Measurements from ENCODE around the gene SMIM41.

Gene SMIM41

DNA sequence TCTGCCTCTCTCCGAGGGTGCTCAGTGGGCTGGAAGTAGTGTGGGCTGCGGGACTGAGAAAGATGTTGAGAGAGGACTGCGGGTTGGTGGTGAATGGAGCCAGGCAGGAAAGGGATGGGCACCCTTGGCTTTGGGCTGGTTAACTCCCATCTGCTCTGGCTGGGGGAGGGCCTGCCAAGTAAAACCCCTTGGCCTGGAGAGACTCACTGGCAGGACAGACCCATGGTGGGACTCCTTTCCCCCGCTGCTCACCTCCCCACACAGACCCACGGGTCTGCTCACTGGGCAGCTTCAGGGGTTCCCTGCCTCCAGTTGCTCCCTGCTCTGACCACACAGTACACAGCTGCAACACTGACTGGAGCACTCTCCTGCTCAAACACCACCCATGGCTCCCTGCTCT, 58.2 kb downstream of the SMIM41 start:
- TF ChIP-seq TAF1 (IDR thresholded peaks at IDR 0.05; ENCODE audit: borderline replicate concordance, insufficient read depth, low read length) (no peak), FOXP2 (optimal IDR thresholded peaks at IDR 0.05; ENCODE audit: borderline replicate concordance, extremely low read depth, extremely low read length, insufficient read depth) (no peak)

DNA sequence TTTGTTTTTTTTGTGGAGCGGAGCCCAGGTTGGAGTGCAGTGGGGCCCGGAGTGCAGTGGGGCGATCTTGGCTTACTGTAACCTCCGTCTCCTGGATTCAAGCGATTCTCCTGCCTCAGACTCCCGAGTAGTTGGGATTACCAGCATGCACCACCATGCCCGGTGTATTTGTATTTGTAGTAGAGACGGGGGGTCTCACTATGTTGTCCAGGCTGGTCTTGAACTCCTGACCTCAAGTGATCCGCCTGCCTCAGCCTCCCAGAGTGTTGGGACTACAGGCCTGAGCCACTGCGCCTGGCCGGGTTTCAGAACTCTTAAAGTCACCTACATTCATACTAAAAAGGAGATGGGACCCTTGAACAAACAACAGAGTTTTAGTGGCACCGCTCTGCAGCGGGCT, 59.6 kb downstream of the SMIM41 start:
- TF ChIP-seq POLR2AphosphoS5 (IDR thresholded peaks at IDR 0.05; ENCODE audit: low read depth, low read length) (no peak), TAF1 (IDR thresholded peaks at IDR 0.05; ENCODE audit: borderline replicate concordance, insufficient read depth, low read length) (no peak), FOXP2 (optimal IDR thresholded peaks at IDR 0.05; ENCODE audit: borderline replicate concordance, extremely low read depth, extremely low read length, insufficient read depth) (no peak), SIN3A (IDR thresholded peaks at IDR 0.05; ENCODE audit: borderline replicate concordance, insufficient read depth, low read length) (no peak)
- TF ChIP-seq, protein P1, sequence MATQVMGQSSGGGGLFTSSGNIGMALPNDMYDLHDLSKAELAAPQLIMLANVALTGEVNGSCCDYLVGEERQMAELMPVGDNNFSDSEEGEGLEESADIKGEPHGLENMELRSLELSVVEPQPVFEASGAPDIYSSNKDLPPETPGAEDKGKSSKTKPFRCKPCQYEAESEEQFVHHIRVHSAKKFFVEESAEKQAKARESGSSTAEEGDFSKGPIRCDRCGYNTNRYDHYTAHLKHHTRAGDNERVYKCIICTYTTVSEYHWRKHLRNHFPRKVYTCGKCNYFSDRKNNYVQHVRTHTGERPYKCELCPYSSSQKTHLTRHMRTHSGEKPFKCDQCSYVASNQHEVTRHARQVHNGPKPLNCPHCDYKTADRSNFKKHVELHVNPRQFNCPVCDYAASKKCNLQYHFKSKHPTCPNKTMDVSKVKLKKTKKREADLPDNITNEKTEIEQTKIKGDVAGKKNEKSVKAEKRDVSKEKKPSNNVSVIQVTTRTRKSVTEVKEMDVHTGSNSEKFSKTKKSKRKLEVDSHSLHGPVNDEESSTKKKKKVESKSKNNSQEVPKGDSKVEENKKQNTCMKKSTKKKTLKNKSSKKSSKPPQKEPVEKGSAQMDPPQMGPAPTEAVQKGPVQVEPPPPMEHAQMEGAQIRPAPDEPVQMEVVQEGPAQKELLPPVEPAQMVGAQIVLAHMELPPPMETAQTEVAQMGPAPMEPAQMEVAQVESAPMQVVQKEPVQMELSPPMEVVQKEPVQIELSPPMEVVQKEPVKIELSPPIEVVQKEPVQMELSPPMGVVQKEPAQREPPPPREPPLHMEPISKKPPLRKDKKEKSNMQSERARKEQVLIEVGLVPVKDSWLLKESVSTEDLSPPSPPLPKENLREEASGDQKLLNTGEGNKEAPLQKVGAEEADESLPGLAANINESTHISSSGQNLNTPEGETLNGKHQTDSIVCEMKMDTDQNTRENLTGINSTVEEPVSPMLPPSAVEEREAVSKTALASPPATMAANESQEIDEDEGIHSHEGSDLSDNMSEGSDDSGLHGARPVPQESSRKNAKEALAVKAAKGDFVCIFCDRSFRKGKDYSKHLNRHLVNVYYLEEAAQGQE (IDR thresholded peaks at IDR 0.05; ENCODE audit: insufficient read depth in 1 of 2, low read depth in 2 of 2, low read length in 2 of 2): no peak

DNA sequence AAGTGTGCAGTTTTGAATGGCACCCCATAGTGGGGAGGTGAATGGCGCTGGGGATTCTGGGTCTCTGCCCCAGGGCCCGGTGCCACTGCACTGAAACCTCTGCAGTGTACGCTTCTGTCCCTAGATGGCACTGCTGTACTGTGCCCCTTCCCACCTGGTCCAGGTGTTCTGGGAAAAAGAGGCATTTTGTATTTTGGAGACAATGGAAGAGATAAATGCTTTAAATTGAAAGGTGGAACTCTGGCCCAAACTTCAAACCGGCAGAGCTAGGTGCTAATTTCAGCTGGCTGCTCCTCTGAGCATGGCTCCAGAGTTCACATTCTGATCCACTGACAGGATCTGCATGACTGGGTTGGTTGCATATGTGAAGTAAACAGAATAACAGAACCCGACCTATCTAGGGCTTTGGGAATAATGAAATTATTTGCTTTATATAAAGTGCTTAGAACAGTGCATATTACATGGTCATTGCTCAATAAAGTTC, 60.1 kb downstream of the SMIM41 start:
- TF ChIP-seq SIN3A (IDR thresholded peaks at IDR 0.05; ENCODE audit: borderline replicate concordance, insufficient read depth, low read length): no peak
- TF ChIP-seq, protein P1 (IDR thresholded peaks at IDR 0.05; ENCODE audit: insufficient read depth in 1 of 2, low read depth in 2 of 2, low read length in 2 of 2): no peak
- TF ChIP-seq POLR2AphosphoS5 (IDR thresholded peaks at IDR 0.05; ENCODE audit: low read depth, low read length): no peak
- TF ChIP-seq FOXP2 (optimal IDR thresholded peaks at IDR 0.05; ENCODE audit: borderline replicate concordance, extremely low read depth, extremely low read length, insufficient read depth): no peak
- no peak for TF ChIP-seq TAF1 (IDR thresholded peaks at IDR 0.05; ENCODE audit: borderline replicate concordance, insufficient read depth, low read length)

DNA sequence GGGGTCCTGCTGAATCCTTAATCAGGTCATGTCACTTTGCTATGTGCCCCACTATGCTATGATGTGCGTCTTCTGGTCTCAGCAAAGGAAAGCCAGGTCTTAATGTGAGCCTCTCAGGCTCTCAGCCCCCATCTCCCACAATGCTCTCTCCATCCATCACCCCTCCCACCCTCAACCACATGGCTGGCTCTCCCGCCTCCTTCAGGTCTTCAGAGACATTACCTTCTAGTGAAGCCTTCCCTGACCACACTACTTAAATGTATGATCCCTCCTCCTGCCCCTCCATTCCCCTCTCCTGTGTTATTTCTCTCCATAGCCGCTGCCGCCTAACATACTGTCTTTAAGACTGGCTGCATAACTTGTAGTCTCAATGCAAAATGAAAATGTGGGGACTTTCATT, 61.8 kb downstream of the SMIM41 start:
- TF ChIP-seq, protein P1 (IDR thresholded peaks at IDR 0.05; ENCODE audit: insufficient read depth in 1 of 2, low read depth in 2 of 2, low read length in 2 of 2): no peak
- TF ChIP-seq SIN3A (IDR thresholded peaks at IDR 0.05; ENCODE audit: borderline replicate concordance, insufficient read depth, low read length): no peak
- TF ChIP-seq POLR2AphosphoS5 (IDR thresholded peaks at IDR 0.05; ENCODE audit: low read depth, low read length): no peak
- TF ChIP-seq FOXP2 (optimal IDR thresholded peaks at IDR 0.05; ENCODE audit: borderline replicate concordance, extremely low read depth, extremely low read length, insufficient read depth): no peak

DNA sequence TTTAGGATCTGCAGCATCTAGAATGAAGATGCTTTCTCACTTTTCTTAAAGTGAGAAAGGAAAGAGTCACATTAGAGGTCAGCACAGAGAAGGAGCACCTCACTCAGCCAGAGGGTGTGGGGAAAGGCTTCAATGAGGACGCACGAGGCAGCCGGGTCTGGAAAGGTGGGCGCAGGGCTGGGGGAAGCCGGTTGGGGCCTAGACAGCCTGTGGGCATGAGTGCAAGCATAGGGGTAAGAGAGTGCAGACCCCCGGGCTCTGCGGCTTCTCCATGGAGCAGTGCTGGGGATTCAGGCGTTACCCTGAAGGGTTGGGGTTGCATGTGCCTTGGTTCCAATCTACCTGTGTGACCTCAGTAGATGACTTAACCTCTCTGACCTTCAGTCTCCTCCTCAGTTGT, 62.4 kb downstream of the SMIM41 start:
- TF ChIP-seq SIN3A (IDR thresholded peaks at IDR 0.05; ENCODE audit: borderline replicate concordance, insufficient read depth, low read length): no peak
- TF ChIP-seq POLR2AphosphoS5 (IDR thresholded peaks at IDR 0.05; ENCODE audit: low read depth, low read length): no peak
- TF ChIP-seq FOXP2 (optimal IDR thresholded peaks at IDR 0.05; ENCODE audit: borderline replicate concordance, extremely low read depth, extremely low read length, insufficient read depth): no peak

DNA sequence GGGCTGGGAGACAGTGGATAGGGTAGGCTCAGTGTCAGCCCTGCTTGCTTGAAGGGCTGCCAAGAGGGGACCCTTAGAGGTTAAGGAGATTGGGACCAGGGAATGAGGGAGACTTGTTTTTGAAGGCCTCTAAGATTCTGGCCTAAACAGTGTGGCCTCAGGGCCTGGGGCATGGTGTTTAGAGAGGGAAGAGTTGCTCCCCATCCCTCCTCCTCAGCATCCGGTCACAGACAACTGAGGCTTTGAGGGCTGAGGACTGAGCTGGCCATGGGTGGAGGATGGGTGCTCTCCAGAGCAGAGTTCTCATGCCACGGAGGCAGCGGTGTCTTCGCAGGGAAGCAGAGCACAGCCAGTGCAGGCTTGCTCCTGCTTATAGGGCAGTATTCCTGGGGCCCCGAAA, 62.9 kb downstream of the SMIM41 start:
- TF ChIP-seq SIN3A (IDR thresholded peaks at IDR 0.05; ENCODE audit: borderline replicate concordance, insufficient read depth, low read length): no peak
- no peak for TF ChIP-seq POLR2AphosphoS5 (IDR thresholded peaks at IDR 0.05; ENCODE audit: low read depth, low read length)
- TF ChIP-seq FOXP2 (optimal IDR thresholded peaks at IDR 0.05; ENCODE audit: borderline replicate concordance, extremely low read depth, extremely low read length, insufficient read depth): no peak
- no peak for TF ChIP-seq TAF1 (IDR thresholded peaks at IDR 0.05; ENCODE audit: borderline replicate concordance, insufficient read depth, low read length)
- TF ChIP-seq, protein P1 (IDR thresholded peaks at IDR 0.05; ENCODE audit: insufficient read depth in 1 of 2, low read depth in 2 of 2, low read length in 2 of 2): no peak

Data from PFSK-1 (cell line).